ENCODE measurements around the gene HMSD.

The HMSD gene

DNA sequence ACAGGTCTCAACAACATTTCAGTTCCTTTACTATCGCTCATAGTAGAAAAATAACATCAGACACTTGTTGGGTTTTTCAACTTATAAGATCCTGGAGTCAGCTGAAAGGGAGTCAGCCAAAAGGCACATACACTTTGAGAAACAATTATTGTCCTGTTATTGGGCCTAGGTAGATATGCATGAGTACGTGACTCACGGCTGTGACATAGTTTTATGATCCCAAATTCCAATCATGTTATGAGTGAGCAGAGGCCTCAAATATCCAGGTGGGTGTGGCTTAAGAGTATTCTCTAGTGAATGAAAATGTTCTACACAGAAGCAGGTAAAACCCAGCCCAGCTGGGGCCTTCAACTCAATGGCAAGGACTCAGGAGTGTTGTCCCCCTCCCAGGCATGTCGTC is 47.9 kb downstream of the HMSD start:
- DNase-seq, result no peak

DNA sequence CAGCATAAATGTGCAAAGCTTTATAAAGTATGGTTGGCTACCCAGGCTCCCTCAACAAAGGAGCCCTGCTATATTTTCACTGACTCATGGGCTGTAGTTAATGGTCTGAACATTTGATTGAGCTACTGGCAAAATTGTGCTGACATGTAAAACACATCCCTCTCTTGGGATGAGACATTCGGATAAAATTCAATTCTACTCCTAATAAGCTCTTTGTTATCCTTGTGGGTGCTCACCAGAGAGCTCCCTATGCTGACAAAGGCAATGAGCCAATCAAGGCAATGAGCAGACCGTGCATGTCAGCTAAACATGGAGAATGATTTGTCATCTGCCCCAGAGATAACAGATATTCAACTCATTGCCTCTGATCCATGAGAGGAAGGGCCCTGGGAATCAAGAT is 48.5 kb downstream of the HMSD start:
- no peak for DNase-seq

DNA sequence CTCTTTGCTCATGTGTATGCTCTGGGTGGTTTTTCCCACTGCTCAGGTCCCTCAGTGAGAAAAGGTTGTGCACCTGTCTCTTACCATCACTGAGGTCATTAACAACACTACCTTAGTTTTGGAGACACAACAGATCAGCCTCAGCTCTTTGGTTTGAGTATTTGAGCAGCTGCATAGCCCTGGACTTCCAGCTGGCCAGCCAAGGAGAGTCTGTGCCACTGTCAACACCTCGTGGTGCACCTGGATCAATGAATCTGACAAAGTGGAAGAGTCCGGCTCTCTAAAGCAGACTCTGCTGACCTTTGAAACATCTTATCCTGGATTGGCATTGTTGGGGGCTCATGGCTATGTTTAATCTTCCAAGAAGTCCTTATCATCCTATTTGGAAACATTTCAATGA is 50.8 kb downstream of the HMSD start:
- no peak for DNase-seq

DNA sequence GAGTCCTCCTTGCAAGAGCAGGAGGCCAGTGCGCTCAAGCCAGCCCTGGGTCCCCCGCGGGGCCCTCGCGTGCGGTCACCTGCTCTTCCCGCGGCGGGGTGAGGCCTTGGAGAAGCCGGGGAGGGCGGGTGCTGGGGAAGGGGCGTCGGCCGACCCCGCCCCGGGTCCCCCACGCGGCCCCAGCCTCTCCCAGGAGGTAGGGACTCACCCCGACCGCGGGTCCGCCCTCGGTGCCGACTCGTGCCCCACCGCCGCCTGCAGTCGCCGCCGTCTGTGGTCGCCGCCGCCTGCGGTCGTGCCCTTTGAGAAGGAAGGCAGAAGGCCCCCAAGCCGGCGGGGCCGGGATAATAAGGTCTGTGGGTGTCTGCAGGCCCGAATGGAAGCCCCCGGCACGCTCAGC is 53.5 kb downstream of the HMSD start:
- DNase-seq, result no peak

DNA sequence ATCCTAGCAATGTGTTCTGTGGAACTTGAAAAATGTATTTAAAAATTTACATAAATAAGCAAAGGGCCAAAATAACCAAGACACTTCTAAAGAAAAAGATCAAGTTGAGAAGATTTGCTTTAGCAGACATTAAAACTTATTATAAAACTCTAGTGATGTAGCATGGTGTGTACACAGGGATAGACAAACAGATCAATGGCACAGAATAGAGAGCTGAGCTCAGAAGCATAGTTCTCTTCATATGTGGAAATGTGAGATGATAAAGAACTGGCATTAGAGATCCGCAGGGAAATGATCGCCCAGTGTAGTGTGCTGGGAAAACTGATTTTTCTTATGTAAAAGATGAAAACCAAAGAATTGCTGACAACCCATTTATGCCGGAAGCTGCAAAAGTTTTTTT is 60.2 kb downstream of the HMSD start:
- DNase-seq, result no peak
